Coronary artery (tissue), 2 donors: ENCODE data around the gene FLT3.
"Not testable (repeated sequence)": the region's sequence is repeated elsewhere in the genome, so short reads cannot be mapped to it uniquely, and the experiment has no call there.

Source experiments
- DNase-seq: peaks from one replicate; pipeline ENCODE4 v3.0.0-alpha.2; 2017; ENCODE audit warnings: low spot score
- H3K27ac ChIP-seq, 2 donors: fragments of 200-600 bp; sonication (generic); one replicate each; pipeline ENCODE4 v1.5.1; 2016 to 2019
- H3K4me3 ChIP-seq: fragments of 200-600 bp; sonication (generic); 2 replicates; pipeline ENCODE4 v1.5.1; 2016; ENCODE audit warnings: mild to moderate bottlenecking, moderate library complexity
- TF ChIP-seq, protein P1 (sequence below): fragments of 200-600 bp; sonication (generic); IDR thresholded peaks from one replicate; pipeline ENCODE4 v1.5.1; 2019; ENCODE audit warnings: antibody characterized with exemption

The FLT3 gene

DNA sequence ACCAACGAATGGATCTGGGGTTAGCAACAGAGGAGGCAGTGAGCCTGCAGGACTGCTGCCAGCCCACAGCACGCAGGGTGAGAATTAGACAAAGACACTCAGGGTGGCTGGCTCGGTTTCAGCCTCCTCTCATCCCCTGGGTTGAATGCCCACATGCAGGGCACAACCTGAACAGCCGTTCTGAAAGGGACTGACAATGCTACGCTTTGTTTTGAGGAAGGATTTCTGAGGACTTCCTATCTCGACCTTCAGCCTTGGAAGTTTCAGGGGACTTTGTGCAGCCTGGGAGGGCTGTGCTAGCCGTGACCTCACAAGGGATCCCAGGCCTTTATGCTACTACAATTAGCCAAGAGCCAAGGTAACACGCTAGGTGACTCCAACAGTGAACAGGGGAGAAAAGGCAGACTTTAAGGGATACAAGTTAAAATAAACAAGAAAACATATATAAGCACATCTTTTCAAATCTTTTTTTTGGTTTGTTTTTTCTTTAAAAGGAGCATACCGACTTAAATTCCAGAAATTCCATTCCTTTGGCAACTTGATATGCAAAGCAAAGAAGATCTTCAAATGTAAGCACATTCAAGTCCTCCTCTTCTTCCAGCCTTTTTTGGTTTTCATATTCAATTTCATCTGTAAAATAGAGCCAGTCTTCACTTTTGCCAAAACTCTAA, 77.4 kb downstream of the FLT3 start:
- Histone ChIP-seq H3K4me3 (no peak overlapping the region), H3K27ac (no peak overlapping the region)
- DNase-seq: no peak
- TF ChIP-seq, protein P1, sequence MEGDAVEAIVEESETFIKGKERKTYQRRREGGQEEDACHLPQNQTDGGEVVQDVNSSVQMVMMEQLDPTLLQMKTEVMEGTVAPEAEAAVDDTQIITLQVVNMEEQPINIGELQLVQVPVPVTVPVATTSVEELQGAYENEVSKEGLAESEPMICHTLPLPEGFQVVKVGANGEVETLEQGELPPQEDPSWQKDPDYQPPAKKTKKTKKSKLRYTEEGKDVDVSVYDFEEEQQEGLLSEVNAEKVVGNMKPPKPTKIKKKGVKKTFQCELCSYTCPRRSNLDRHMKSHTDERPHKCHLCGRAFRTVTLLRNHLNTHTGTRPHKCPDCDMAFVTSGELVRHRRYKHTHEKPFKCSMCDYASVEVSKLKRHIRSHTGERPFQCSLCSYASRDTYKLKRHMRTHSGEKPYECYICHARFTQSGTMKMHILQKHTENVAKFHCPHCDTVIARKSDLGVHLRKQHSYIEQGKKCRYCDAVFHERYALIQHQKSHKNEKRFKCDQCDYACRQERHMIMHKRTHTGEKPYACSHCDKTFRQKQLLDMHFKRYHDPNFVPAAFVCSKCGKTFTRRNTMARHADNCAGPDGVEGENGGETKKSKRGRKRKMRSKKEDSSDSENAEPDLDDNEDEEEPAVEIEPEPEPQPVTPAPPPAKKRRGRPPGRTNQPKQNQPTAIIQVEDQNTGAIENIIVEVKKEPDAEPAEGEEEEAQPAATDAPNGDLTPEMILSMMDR: no peak

GRCh38 chr13:28014301-28014700, 86.1 kb downstream of the FLT3 start:
- no peak for DNase-seq
- H3K27ac ChIP-seq: no peak overlapping the region
- TF ChIP-seq, protein P1: no peak
- H3K4me3 ChIP-seq: no peak overlapping the region

DNA sequence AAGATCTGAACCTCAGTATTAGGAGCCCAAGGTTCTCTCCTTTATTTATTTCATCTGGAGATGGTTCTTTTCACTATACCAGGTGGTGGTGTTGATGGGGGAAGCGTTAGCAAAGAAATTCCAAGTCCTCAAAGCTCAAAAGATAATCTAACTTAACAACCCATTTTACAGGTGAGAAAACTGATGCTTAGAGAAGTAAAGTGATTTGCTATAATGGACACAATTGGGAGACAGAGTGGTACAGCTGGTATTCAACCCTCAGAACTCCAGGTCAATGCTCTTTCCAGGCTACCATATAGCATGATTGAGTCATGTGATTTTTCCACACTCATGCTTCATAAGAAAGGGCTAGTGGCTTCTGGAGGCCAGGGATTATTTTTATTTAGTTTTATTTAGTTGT, 86.9 kb downstream of the FLT3 start:
- TF ChIP-seq, protein P1: no peak
- no peak for DNase-seq
- no peak overlapping the region for H3K27ac ChIP-seq
- no peak overlapping the region for H3K4me3 ChIP-seq

- TF ChIP-seq, protein P1: no peak
- Histone ChIP-seq H3K27ac (no peak overlapping the region), H3K4me3 (no peak overlapping the region)
- no peak for DNase-seq
These were observed 87.5 kb downstream of the FLT3 start for GRCh38 chr13:28012896-28013295.

DNA sequence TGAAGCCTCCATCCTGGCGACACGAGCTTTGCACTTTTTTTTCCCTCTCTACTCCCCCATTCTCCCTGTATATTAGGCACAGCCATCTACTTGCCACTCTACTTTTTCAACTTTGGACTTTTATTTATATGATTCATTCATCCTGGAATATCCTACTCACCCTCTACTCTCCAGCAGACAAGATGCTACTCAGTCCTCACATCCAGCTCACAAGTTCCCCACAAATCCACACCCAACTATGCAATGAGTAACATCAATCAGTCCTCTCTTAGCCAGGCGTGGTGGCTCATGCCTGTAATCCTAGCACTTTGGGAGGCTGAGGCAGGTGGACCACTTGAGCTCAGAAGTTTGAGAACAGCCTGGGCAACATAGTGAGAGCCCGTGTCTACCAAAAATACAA, 88.0 kb downstream of the FLT3 start:
- no peak for DNase-seq
- Histone ChIP-seq H3K27ac (no peak overlapping the region), H3K4me3 (no peak overlapping the region)
- TF ChIP-seq, protein P1: no peak

DNA sequence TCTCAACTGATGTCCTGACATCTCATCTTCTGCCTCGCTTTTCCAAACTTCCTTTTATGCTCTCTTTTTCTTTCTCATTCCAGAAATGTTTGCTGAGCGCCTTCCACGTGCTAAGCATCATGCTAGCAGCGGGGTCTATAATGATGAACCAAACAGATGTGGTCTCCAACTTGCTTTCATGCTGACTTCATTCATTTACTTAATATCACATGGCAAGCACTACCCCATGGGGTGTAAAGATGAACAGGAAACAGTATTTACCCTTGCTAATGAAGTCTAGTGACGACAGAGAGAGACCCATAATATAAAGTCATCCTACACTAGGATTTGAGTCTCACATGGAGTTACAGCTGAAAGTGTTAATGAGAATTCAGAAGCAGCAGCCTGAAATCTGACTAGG, 90.3 kb downstream of the FLT3 start:
- TF ChIP-seq, protein P1: no peak
- H3K27ac ChIP-seq: no peak overlapping the region
- no peak for DNase-seq
- no peak overlapping the region for H3K4me3 ChIP-seq

DNA sequence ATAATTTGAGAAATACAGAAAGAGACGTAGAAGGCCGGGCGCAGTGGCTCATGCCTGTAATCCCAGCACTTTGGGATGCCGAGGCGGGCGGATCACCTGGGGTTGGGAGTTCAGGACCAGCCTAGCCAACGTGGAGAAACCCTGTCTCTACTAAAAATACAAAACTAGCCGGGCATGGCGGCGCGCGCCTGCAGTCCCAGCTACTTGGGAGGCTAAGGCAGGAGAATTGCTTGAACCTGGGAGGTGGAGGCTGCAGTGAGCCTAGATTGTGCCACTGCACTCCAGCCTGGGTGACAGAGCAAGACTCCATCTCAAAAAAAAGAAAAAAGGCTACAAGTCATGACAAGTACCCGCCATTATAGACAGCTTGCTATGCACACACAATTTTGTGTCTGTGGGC, 95.4 kb downstream of the FLT3 start:
- DNase-seq, H3K27ac ChIP-seq, H3K4me3 ChIP-seq: not testable (repeated sequence)
